Measurements from ENCODE around the gene PSMG2.

PSMG2 gene

GRCh38 chr18:12765586-12765985 lies 62.7 kb downstream of the PSMG2 start:
- TF ChIP-seq POU6F1 (CRISPR knock-in tag; IDR thresholded peaks at IDR 0.05; ENCODE audit: borderline replicate concordance, low read depth) (no peak), CSRNP3 (CRISPR knock-in tag; IDR thresholded peaks at IDR 0.05) (no peak), ESRRG (CRISPR knock-in tag; IDR thresholded peaks at IDR 0.05) (no peak), GLIS3 (CRISPR knock-in tag; IDR thresholded peaks at IDR 0.05) (no peak), ZNF565 (CRISPR knock-in tag; conservative IDR thresholded peaks at IDR 0.05; ENCODE audit: low read depth) (no peak), TOX (CRISPR knock-in tag; IDR thresholded peaks at IDR 0.05; ENCODE audit: borderline replicate concordance) (no peak), TSHZ2 (CRISPR knock-in tag; IDR thresholded peaks at IDR 0.05) (no peak), ZNF70 (CRISPR knock-in tag; IDR thresholded peaks at IDR 0.05) (no peak), PATZ1 (CRISPR knock-in tag; IDR thresholded peaks at IDR 0.05; ENCODE audit: borderline replicate concordance) (no peak), ZFP30 (CRISPR knock-in tag; IDR thresholded peaks at IDR 0.05) (no peak), OSR1 (CRISPR knock-in tag; IDR thresholded peaks at IDR 0.05) (no peak), ZFP3 (CRISPR knock-in tag; IDR thresholded peaks at IDR 0.05) (no peak), BACH2 (CRISPR knock-in tag; IDR thresholded peaks at IDR 0.05; ENCODE audit: borderline replicate concordance) (no peak), PPARA (CRISPR knock-in tag; IDR thresholded peaks at IDR 0.05; ENCODE audit: borderline replicate concordance) (no peak), CSDC2 (CRISPR knock-in tag; IDR thresholded peaks at IDR 0.05) (no peak)
- no peak for ATAC-seq

- TF ChIP-seq ZNF565 (CRISPR knock-in tag; conservative IDR thresholded peaks at IDR 0.05; ENCODE audit: low read depth), result no peak
- no peak for TF ChIP-seq OSR1 (CRISPR knock-in tag; IDR thresholded peaks at IDR 0.05)
- TF ChIP-seq TOX (CRISPR knock-in tag; IDR thresholded peaks at IDR 0.05; ENCODE audit: borderline replicate concordance), result no peak
- no peak for TF ChIP-seq PATZ1 (CRISPR knock-in tag; IDR thresholded peaks at IDR 0.05; ENCODE audit: borderline replicate concordance)
- TF ChIP-seq ZC3H10 (CRISPR knock-in tag; IDR thresholded peaks at IDR 0.05), result no peak
- no peak for TF ChIP-seq RARB (CRISPR knock-in tag; IDR thresholded peaks at IDR 0.05)
- no peak for TF ChIP-seq TSHZ2 (CRISPR knock-in tag; IDR thresholded peaks at IDR 0.05)
- no peak for TF ChIP-seq GLIS3 (CRISPR knock-in tag; IDR thresholded peaks at IDR 0.05)
- no peak for TF ChIP-seq ZNF8 (CRISPR knock-in tag; IDR thresholded peaks at IDR 0.05)
- TF ChIP-seq POU6F1 (CRISPR knock-in tag; IDR thresholded peaks at IDR 0.05; ENCODE audit: borderline replicate concordance, low read depth), result no peak
- no peak for TF ChIP-seq ZNF70 (CRISPR knock-in tag; IDR thresholded peaks at IDR 0.05)
- no peak for TF ChIP-seq ZFP3 (CRISPR knock-in tag; IDR thresholded peaks at IDR 0.05)
- TF ChIP-seq ARNTL (CRISPR knock-in tag; IDR thresholded peaks at IDR 0.05; ENCODE audit: borderline replicate concordance, low read depth), result no peak
- no peak for TF ChIP-seq SNAI2 (CRISPR knock-in tag; IDR thresholded peaks at IDR 0.05)
- TF ChIP-seq ISL1 (CRISPR knock-in tag; IDR thresholded peaks at IDR 0.05), result no peak
- TF ChIP-seq PPARA (CRISPR knock-in tag; IDR thresholded peaks at IDR 0.05; ENCODE audit: borderline replicate concordance), result no peak
- no peak for TF ChIP-seq CREB5 (CRISPR knock-in tag; IDR thresholded peaks at IDR 0.05; ENCODE audit: low read depth)
- no peak for TF ChIP-seq ZFP30 (CRISPR knock-in tag; IDR thresholded peaks at IDR 0.05)
- ATAC-seq, result no peak
Observed at GRCh38 chr18:12766986-12767433, 64.2 kb downstream of the PSMG2 start.
